ENCODE measurements around the gene ZSWIM6. TPM values are rescaled to one million over a fixed set of nuclear protein-coding genes. Genes with fewer than 3 reads are reported as not detected.

ZSWIM6 gene
- total RNA-seq, 1 experiment from 2014 or later, result 10.0 TPM

GRCh38 chr5:61468483-61468865, 136.4 kb downstream of the ZSWIM6 start:
- no peak overlapping the region for H3K4me3 ChIP-seq (ENCODE audit: low read depth, low read length)
- no peak overlapping the region for H3K4me3 Mint-ChIP-seq (ENCODE audit: unreplicated experiment)
- no peak overlapping the region for H3K27ac Mint-ChIP-seq (ENCODE audit: unreplicated experiment)
- H3K27me3 Mint-ChIP-seq (ENCODE audit: insufficient read depth, unreplicated experiment), result no peaks in the 10 kb centered on the region
- H3K36me3 Mint-ChIP-seq (ENCODE audit: insufficient read depth, unreplicated experiment), result peaks cover 7% of the 10 kb centered on the region
- CTCF ChIA-PET, result no interaction called here
- no peak for DNase-seq
- H3K9me3 Mint-ChIP-seq (ENCODE audit: unreplicated experiment), result no peaks in the 10 kb centered on the region
- no peaks in the 10 kb centered on the region for H3K9me3 ChIP-seq
- peaks cover 8% of the 10 kb centered on the region for H3K4me1 Mint-ChIP-seq (ENCODE audit: low read depth, unreplicated experiment)
- POLR2A ChIA-PET, result no interaction called here
- H3K27me3 ChIP-seq (replicated peaks; ENCODE audit: control insufficient read depth, insufficient read depth, low read length), result no peaks in the 10 kb centered on the region
- no TSS peak for BruUV-seq (replicated peaks)
- TF ChIP-seq CTCF (IDR thresholded peaks at IDR 0.05; ENCODE audit: insufficient read depth in 1 of 2, low read depth in 1 of 2, low read length in 1 of 2, severe bottlenecking in 1 of 2, unreplicated experiment in 1 of 2), result no peak
- H3K4me1 ChIP-seq, result peaks cover 6% of the 10 kb centered on the region; the same call in 1 of the 2 replicates
- intact Hi-C loops (cut with micrococcal nuclease; ENCODE audit: unreplicated experiment), result no loop called here
- no peaks in the 10 kb centered on the region for H3K36me3 ChIP-seq (ENCODE audit: control insufficient read depth, insufficient read depth, low read length)

GRCh38 chr5:61471352-61471751, 139.3 kb downstream of the ZSWIM6 start:
- no peaks in the 10 kb centered on the region for H3K4me1 Mint-ChIP-seq (ENCODE audit: low read depth, unreplicated experiment)
- H3K36me3 Mint-ChIP-seq (ENCODE audit: insufficient read depth, unreplicated experiment), result no peaks in the 10 kb centered on the region
- Histone ChIP-seq H3K9me3 (no peaks in the 10 kb centered on the region; the same call in 1 of the 2 replicates), H3K4me1 (peaks cover 1% of the 10 kb centered on the region; the same call in 1 of the 2 replicates), H3K27me3 (replicated peaks; ENCODE audit: control insufficient read depth, insufficient read depth, low read length) (no peaks in the 10 kb centered on the region), H3K4me3 (ENCODE audit: low read depth, low read length) (no peak overlapping the region), H3K36me3 (ENCODE audit: control insufficient read depth, insufficient read depth, low read length) (no peaks in the 10 kb centered on the region)
- no peak overlapping the region for H3K4me3 Mint-ChIP-seq (ENCODE audit: unreplicated experiment)
- CTCF ChIA-PET, result no interaction called here
- intact Hi-C loops (cut with micrococcal nuclease; ENCODE audit: unreplicated experiment), result no loop called here
- H3K9me3 Mint-ChIP-seq (ENCODE audit: unreplicated experiment), result no peaks in the 10 kb centered on the region
- H3K27ac Mint-ChIP-seq (ENCODE audit: unreplicated experiment), result no peak overlapping the region
- H3K27me3 Mint-ChIP-seq (ENCODE audit: insufficient read depth, unreplicated experiment), result no peaks in the 10 kb centered on the region
- DNase-seq, result no peak
- no TSS peak for BruUV-seq (replicated peaks)
- POLR2A ChIA-PET, result no interaction called here
- no peak for TF ChIP-seq CTCF (IDR thresholded peaks at IDR 0.05; ENCODE audit: insufficient read depth in 1 of 2, low read depth in 1 of 2, low read length in 1 of 2, severe bottlenecking in 1 of 2, unreplicated experiment in 1 of 2)

GRCh38 chr5:61472172-61472958, 140.3 kb downstream of the ZSWIM6 start:
- no peaks in the 10 kb centered on the region for H3K36me3 ChIP-seq (ENCODE audit: control insufficient read depth, insufficient read depth, low read length)
- no peaks in the 10 kb centered on the region for H3K27me3 ChIP-seq (replicated peaks; ENCODE audit: control insufficient read depth, insufficient read depth, low read length)
- no peak for TF ChIP-seq CTCF (IDR thresholded peaks at IDR 0.05; ENCODE audit: insufficient read depth in 1 of 2, low read depth in 1 of 2, low read length in 1 of 2, severe bottlenecking in 1 of 2, unreplicated experiment in 1 of 2)
- H3K4me1 Mint-ChIP-seq (ENCODE audit: low read depth, unreplicated experiment), result no peaks in the 10 kb centered on the region
- H3K9me3 Mint-ChIP-seq (ENCODE audit: unreplicated experiment), result no peaks in the 10 kb centered on the region
- no TSS peak for BruUV-seq (replicated peaks)
- ChIA-PET POLR2A (no interaction called here), CTCF (no interaction called here)
- no peak for DNase-seq
- no peaks in the 10 kb centered on the region for H3K27me3 Mint-ChIP-seq (ENCODE audit: insufficient read depth, unreplicated experiment)
- H3K36me3 Mint-ChIP-seq (ENCODE audit: insufficient read depth, unreplicated experiment), result no peaks in the 10 kb centered on the region
- H3K27ac Mint-ChIP-seq (ENCODE audit: unreplicated experiment), result no peak overlapping the region
- H3K4me3 Mint-ChIP-seq (ENCODE audit: unreplicated experiment), result no peak overlapping the region
- no peaks in the 10 kb centered on the region for H3K4me1 ChIP-seq
- H3K4me3 ChIP-seq (ENCODE audit: low read depth, low read length), result no peak overlapping the region
- no peaks in the 10 kb centered on the region; the same call in 1 of the 2 replicates for H3K9me3 ChIP-seq
- intact Hi-C loops (cut with micrococcal nuclease; ENCODE audit: unreplicated experiment), result no loop called here

All from Caco-2 (cell line).